DMS 273 (cell line): Measurements from ENCODE around the gene APBA2.
"Not testable (repeated sequence)": the region's sequence is repeated elsewhere in the genome, so short reads cannot be mapped to it uniquely, and the experiment has no call there.

ENCODE experiments used
- DNase-seq: peaks from one replicate; lab custom pipeline; 2025; ENCODE audit not compliant: unreplicated experiment; lab: John Stamatoyannopoulos, UW

The APBA2 gene

GRCh38 chr15:28885630-28886430 is at the start of gene APBA2:
Gene APBA2, plus strand, starts transcription at chr15:28885974. Its CDS starts 167,911 bp downstream, at chr15:29053885.
- DNase-seq, result peak; percentile 77

GRCh38 chr15:28840285-28840684 is 45.5 kb upstream of the APBA2 start:
- not testable (repeated sequence) for DNase-seq

GRCh38 chr15:28842210-28842609 is 43.6 kb upstream of the APBA2 start:
- DNase-seq, result not testable (repeated sequence)

- not testable (repeated sequence) for DNase-seq
These were observed 42.3 kb upstream of the APBA2 start for GRCh38 chr15:28843520-28843919.

- DNase-seq, result not testable (repeated sequence)
These were observed 41.6 kb upstream of the APBA2 start for GRCh38 chr15:28844147-28844546.

- DNase-seq, result not testable (repeated sequence)
These were observed 38.5 kb upstream of the APBA2 start for GRCh38 chr15:28847247-28847646.

- DNase-seq, result not testable (repeated sequence)
These were observed 37.8 kb upstream of the APBA2 start for GRCh38 chr15:28847959-28848358.

- DNase-seq, result not testable (repeated sequence)
These were observed 37.3 kb upstream of the APBA2 start, which contains the start of gene GOLGA6L7 for GRCh38 chr15:28848521-28848920. Gene GOLGA6L7, minus strand, starts transcription at chr15:28848644. Its CDS starts 95 bp downstream, at chr15:28848549.

GRCh38 chr15:28849271-28849670 is 36.5 kb upstream of the APBA2 start:
- DNase-seq, result not testable (repeated sequence)

- DNase-seq, result not testable (repeated sequence)
These were observed 36.0 kb upstream of the APBA2 start for GRCh38 chr15:28849766-28850165.

GRCh38 chr15:28853654-28854053 is 32.1 kb upstream of the APBA2 start:
- DNase-seq, result not testable (repeated sequence)

- not testable (repeated sequence) for DNase-seq
These were observed 31.2 kb upstream of the APBA2 start for GRCh38 chr15:28854578-28854977.

- DNase-seq, result no peak
These were observed 24.7 kb upstream of the APBA2 start for GRCh38 chr15:28861031-28861534.

GRCh38 chr15:28861589-28862293 is 24.0 kb upstream of the APBA2 start:
- not testable (repeated sequence) for DNase-seq

GRCh38 chr15:28868744-28869345 is 16.9 kb upstream of the APBA2 start:
- no peak for DNase-seq

GRCh38 chr15:28871168-28871567 is 14.6 kb upstream of the APBA2 start:
- DNase-seq, result no peak

- no peak for DNase-seq
These were observed 12.8 kb upstream of the APBA2 start for GRCh38 chr15:28873006-28873405.

- DNase-seq, result peak; percentile 70
These were observed 12.1 kb upstream of the APBA2 start for GRCh38 chr15:28873585-28874190.

- DNase-seq, result no peak
These were observed 10.2 kb upstream of the APBA2 start for GRCh38 chr15:28875461-28876000.

- no peak for DNase-seq
These were observed 9.5 kb upstream of the APBA2 start for GRCh38 chr15:28876131-28876844.
